A375 (cell line): ENCODE measurements around the gene INTS2. TPM values are rescaled to one million over a fixed set of nuclear protein-coding genes. Genes with fewer than 3 reads are reported as not detected.

Experiments
- small RNA-seq: library from RNA; depleted of rRNA; stranded (forward); fragments of <200 nt; gene quantifications from one replicate; pipeline ENCODE3, GENCODE V24; 2014
- total RNA-seq: library from RNA; depleted of rRNA; stranded (reverse); fragments of >200 nt; shearing (Covaris generic); gene quantifications from 2 replicates; pipeline ENCODE4 v1.2.3, GENCODE V29; 2014; rRNA removed

Gene INTS2, protein sequence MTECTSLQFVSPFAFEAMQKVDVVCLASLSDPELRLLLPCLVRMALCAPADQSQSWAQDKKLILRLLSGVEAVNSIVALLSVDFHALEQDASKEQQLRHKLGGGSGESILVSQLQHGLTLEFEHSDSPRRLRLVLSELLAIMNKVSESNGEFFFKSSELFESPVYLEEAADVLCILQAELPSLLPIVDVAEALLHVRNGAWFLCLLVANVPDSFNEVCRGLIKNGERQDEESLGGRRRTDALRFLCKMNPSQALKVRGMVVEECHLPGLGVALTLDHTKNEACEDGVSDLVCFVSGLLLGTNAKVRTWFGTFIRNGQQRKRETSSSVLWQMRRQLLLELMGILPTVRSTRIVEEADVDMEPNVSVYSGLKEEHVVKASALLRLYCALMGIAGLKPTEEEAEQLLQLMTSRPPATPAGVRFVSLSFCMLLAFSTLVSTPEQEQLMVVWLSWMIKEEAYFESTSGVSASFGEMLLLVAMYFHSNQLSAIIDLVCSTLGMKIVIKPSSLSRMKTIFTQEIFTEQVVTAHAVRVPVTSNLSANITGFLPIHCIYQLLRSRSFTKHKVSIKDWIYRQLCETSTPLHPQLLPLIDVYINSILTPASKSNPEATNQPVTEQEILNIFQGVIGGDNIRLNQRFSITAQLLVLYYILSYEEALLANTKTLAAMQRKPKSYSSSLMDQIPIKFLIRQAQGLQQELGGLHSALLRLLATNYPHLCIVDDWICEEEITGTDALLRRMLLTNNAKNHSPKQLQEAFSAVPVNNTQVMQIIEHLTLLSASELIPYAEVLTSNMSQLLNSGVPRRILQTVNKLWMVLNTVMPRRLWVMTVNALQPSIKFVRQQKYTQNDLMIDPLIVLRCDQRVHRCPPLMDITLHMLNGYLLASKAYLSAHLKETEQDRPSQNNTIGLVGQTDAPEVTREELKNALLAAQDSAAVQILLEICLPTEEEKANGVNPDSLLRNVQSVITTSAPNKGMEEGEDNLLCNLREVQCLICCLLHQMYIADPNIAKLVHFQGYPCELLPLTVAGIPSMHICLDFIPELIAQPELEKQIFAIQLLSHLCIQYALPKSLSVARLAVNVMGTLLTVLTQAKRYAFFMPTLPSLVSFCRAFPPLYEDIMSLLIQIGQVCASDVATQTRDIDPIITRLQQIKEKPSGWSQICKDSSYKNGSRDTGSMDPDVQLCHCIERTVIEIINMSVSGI
- 11.7 and 13.7 TPM in 2 replicates for total RNA-seq

DNA sequence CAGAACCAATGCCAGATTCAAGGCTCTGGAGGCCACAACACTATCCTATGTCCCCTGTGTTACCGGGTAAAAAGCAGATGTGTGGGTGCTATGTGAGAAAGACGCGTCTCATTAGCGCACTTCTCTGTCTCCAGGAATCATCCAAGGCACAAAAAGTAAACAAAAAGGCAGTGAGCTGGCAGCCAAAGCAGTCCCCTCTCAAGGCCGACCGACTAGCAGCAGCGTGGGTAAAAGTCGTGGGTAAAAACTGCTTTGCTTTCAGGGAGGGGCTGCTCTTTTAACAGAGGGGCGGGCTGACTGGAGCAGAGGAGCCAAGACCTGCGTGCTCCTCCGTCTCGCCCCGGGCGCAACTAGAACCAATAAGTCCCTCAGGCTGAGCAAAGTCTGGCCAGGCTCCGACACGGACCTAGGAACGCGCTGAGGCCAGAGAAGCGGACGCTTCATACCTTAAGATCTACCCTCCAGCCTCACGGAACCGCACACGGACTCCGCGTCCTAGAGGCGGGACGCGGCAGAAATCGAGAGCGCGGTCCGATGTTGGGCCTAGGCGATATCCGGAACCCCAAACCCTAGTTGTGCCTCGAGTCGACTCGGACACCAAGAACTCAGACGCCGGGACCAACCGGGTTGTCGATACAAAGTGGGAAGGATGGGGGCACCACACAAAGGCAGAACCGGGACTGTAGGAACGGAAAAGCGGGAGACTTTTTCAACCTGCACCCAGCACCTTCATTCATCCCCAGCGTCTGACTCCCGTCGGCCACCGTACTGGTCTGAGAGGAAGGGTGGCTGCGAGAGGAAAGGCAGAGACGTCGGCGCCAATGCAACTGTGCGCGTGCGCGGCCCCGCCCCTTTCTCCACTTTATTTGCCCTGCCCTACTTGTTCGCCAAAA is at the start of gene INTS2:
TSS of gene INTS2 (minus strand) at position 775 of the 893 bp plus-strand sequence. CDS start 1,338 bp downstream, outside the sequence.

DNA sequence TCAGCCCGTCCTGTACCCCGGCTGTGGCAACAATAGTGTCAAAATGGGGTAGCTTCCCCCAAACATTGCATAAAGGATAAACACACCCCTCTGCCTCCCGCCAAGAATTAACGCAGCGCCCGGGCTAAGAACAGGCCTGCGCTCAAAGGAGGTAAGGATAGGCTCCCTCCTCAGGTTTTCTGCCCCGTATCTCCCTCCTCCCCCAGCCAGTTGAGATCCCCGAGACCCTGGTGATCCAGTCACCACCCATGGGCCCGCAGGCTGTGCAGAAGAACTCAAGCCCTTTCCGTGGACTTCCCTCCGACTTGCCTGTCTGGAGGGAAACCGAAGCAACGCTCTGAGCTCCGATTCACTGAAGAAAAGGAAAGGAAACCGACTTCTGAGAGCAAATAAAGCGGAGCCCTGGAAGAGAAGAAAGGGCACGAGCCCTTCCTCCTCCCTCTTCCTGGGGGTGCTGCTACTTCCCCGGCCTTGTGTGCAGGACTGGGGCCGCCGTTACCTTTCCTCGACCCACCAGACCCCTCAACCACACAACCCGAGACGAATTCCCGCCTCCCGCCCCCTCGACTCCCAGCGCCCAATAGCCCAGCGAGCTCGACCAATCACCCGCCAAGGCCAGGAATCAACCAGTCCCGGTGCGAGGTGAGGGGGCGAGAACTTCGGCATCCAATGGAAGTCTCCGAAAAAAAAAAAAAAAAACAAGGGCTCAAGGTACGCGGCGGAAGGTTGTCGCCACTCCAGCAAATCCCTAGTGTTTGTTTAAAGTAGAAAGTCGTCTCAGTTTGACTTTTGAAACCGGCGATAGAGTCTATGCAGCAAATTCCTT is 64.6 kb downstream of the INTS2 start, which contains the start of gene BRIP1:
TSS of gene BRIP1 (minus strand) at position 554 of the 826 bp plus-strand sequence. CDS start 1,989 bp downstream, outside the sequence.

Small RNA genes within 50 kb of the gene (small RNA-seq; reads per million reads assigned to genes)
- not detected for gene RF00019

Other genes starting within 250 kb of the INTS2 start
- gene BRIP1, start 64.5 kb downstream of the INTS2 start, total RNA-seq, result 9.8 and 12.8 TPM in 2 replicates
- gene MED13, start 137.3 kb upstream of the INTS2 start, total RNA-seq, result 31.6 and 32.6 TPM in 2 replicates